K562 (cell line): Measurements from ENCODE around the gene DNAAF8. TPM values are rescaled to one million over a fixed set of nuclear protein-coding genes. Genes with fewer than 3 reads are reported as not detected.

Experiments used
- ATF7 ChIP-seq: fragments of 450-650 bp; IDR thresholded peaks from 2 replicates; pipeline ENCODE4 v1.7.1; 2014; ENCODE audit warnings: mild to moderate bottlenecking, moderate library complexity
- CEBPZ ChIP-seq: fragments of 150-350 bp; IDR thresholded peaks from 2 replicates; pipeline ENCODE4 v1.6.1; 2014; ENCODE audit warnings: low read depth, mild to moderate bottlenecking, low read length, borderline replicate concordance
- CHD2 ChIP-seq: IDR thresholded peaks from 2 replicates; pipeline ENCODE4 v1.6.1; 2011; ENCODE audit warnings: low read depth, low read length
- CREB5 ChIP-seq: fragments of 250-450 bp; sonication (Bioruptor Pico); IDR thresholded peaks from 2 replicates; pipeline ENCODE4 v1.5.0; 2020; ENCODE audit warnings: mild to moderate bottlenecking
- ETS2 ChIP-seq: IDR thresholded peaks from 2 replicates; pipeline ENCODE4 v1.6.1; 2016; ENCODE audit warnings: borderline replicate concordance, missing genetic modification characterization, mild to moderate bottlenecking, moderate library complexity, missing compliant biosample characterization; ENCODE audit not compliant: poor library complexity, severe bottlenecking
- GABPB1 ChIP-seq: sonication (generic); formaldehyde crosslinking; IDR thresholded peaks from 2 replicates; pipeline ENCODE4 v1.8.0; 2022; ENCODE audit warnings: mild to moderate bottlenecking, missing genetic modification reagents
- GABPB2 ChIP-seq: fragments of 250-450 bp; sonication (Bioruptor Pico); conservative IDR thresholded peaks from 2 replicates; pipeline ENCODE4 v1.5.1; 2021; ENCODE audit warnings: mild to moderate bottlenecking
- GATAD2A ChIP-seq: fragments of 450-650 bp; IDR thresholded peaks from 2 replicates; pipeline ENCODE4 v1.6.1; 2017
- HDAC1 ChIP-seq, 2 experiments: fragments of 450-650 bp; IDR thresholded peaks; 2 replicates each; pipeline ENCODE4 v1.6.1; 2016 to 2017; ENCODE audit warnings: inconsistent platforms in 1 of 2, mild to moderate bottlenecking in 1 of 2, moderate library complexity in 1 of 2
- ILK ChIP-seq: fragments of 450-650 bp; IDR thresholded peaks from 2 replicates; pipeline ENCODE4 v1.6.1; 2016; ENCODE audit warnings: missing genetic modification characterization, low read depth, mild to moderate bottlenecking, missing compliant biosample characterization, moderate library complexity, borderline replicate concordance
- MCM7 ChIP-seq, 2 experiments: fragments of 450-650 bp; IDR thresholded peaks; 2 replicates each; pipeline ENCODE4 v1.6.1; 2016 to 2018
- MNT ChIP-seq, 2 experiments: fragments of 450-650 bp; conservative IDR thresholded peaks; 2 replicates each; pipeline ENCODE4 v1.6.1; 2017; ENCODE audit warnings: mild to moderate bottlenecking in 2 of 2, moderate library complexity in 2 of 2
- MYBL2 ChIP-seq, 2 experiments: fragments of 450-650 bp in 1 of 2; sonication (generic) in 1 of 2; formaldehyde crosslinking in 1 of 2; IDR thresholded peaks; 2 replicates each; pipeline versions ENCODE4 v1.6.1 to v1.8.1; 2017 to 2022; ENCODE audit warnings: borderline replicate concordance in 1 of 2, inconsistent platforms in 1 of 2, low read depth in 1 of 2, mild to moderate bottlenecking in 1 of 2, missing genetic modification reagents in 1 of 2, moderate library complexity in 1 of 2
- NFE2 ChIP-seq: IDR thresholded peaks from 2 replicates; pipeline ENCODE4 v1.6.1; 2014; ENCODE audit warnings: antibody characterized with exemption, low read depth
- PURB ChIP-seq: sonication (generic); formaldehyde crosslinking; IDR thresholded peaks from 2 replicates; pipeline ENCODE4 v1.9.0; 2021; ENCODE audit warnings: low read depth, mild to moderate bottlenecking, missing genetic modification reagents
- TAL1 ChIP-seq: fragments of 450-650 bp; IDR thresholded peaks from 2 replicates; pipeline ENCODE4 v1.6.1; 2016; ENCODE audit warnings: mild to moderate bottlenecking
- TCF7L2 ChIP-seq: fragments of 150-350 bp; IDR thresholded peaks from 2 replicates; pipeline ENCODE4 v1.6.1; 2016; ENCODE audit warnings: low read depth, mild to moderate bottlenecking, low read length, moderate library complexity
- XRCC5 ChIP-seq: fragments of 200-400 bp; formaldehyde crosslinking; IDR thresholded peaks from 2 replicates; pipeline ENCODE4 v1.6.1; 2017; ENCODE audit warnings: low read depth, mild to moderate bottlenecking, low read length
- ZBTB33 ChIP-seq: sonication (generic); formaldehyde crosslinking; IDR thresholded peaks from 2 replicates; pipeline ENCODE4 v1.8.1; 2023; ENCODE audit warnings: mild to moderate bottlenecking, missing genetic modification reagents
- ZKSCAN3 ChIP-seq: fragments of 250-450 bp; sonication (Bioruptor Pico); IDR thresholded peaks from 2 replicates; pipeline ENCODE4 v1.4.0; 2020
- polyA plus RNA-seq, 8 experiments: library from polyadenylated mRNA; depleted of rRNA in 4 of 8; stranded (reverse) in 5 of 8; unstranded in 3 of 8; fragments of >200 nt; fragmentation: Nextera tagmentation in 2 of 8; fragmentation: Illumina TruSeq in 1 of 8; extraction: Ambion mirVana in 2 of 8; extraction: Trizol in 1 of 8; gene quantifications; 2 replicates each; pipeline versions ENCODE4 v1.2.1 to v1.2.3, GENCODE V29; 2011 to 2014; ENCODE audit warnings: inconsistent platforms in 1 of 8, missing spikeins in 1 of 8
- total RNA-seq, 7 experiments: library from RNA; depleted of rRNA in 6 of 7; stranded (reverse); fragments of >200 nt in 6 of 7; fragmentation: Illumina TruSeq in 2 of 7; extraction: Trizol in 2 of 7; gene quantifications; 2 replicates each; pipeline versions ENCODE4 v1.2.1 to v1.2.3, GENCODE V29; 2011 to 2021; ENCODE audit warnings: low replicate concordance in 1 of 7

Gene DNAAF8
- total and polyA plus RNA-seq, 9 of the 15 experiments (the other 6 are each of a cell fraction or from before 2014, with no cell fraction given) = 0.04 to 0.12 (median 0.10) TPM; not detected in 6

GRCh38 chr16:4693296-4693955, 40.9 kb upstream of the DNAAF8 start, which contains the start of gene NUDT16L1 (continued):
- no peak for TF ChIP-seq GABPB1 (CRISPR knock-in tag)
- peak; percentile 63; the same call in 1 of the 2 replicates for TF ChIP-seq CHD2
- no peak for TF ChIP-seq ETS2 (tag)
- no peak for TF ChIP-seq GABPB2 (CRISPR knock-in tag)
- peak in 1 of 2 experiments; percentile 13; a peak in 2 of 4 replicates for TF ChIP-seq MNT (conservative IDR thresholded peaks at IDR 0.05)
- TF ChIP-seq TCF7L2 = no peak
- no peak for TF ChIP-seq ILK (tag)
- TF ChIP-seq MCM7 (IDR thresholded peaks at IDR 0.05) = no peak
- no peak for TF ChIP-seq CEBPZ
- no peak for TF ChIP-seq XRCC5
- TF ChIP-seq ATF7 = peak; percentile 86
- TF ChIP-seq PURB (CRISPR knock-in tag) = no peak
- TF ChIP-seq NFE2 = no peak
- TF ChIP-seq ZBTB33 (CRISPR knock-in tag) = peak; percentile 25; the same call in 1 of the 2 replicates
- TF ChIP-seq ZKSCAN3 (CRISPR knock-in tag) = no peak
- no peak for TF ChIP-seq MYBL2 (IDR thresholded peaks at IDR 0.05; ENCODE audit: low read depth)
- TF ChIP-seq MYBL2 (CRISPR knock-in tag; IDR thresholded peaks at IDR 0.05; ENCODE audit: borderline replicate concordance) = no peak
- no peak for TF ChIP-seq CREB5 (CRISPR knock-in tag)
- no peak for TF ChIP-seq GATAD2A
- TF ChIP-seq HDAC1 (IDR thresholded peaks at IDR 0.05) = no peak
- TF ChIP-seq TAL1 = no peak
